Activated T-cell treated with anti-CD3 and anti-CD28 coated beads, Interleukin-2, amount 50 U/mL, for 72 hours (primary cell): ENCODE measurements around the gene HSPA12B. TPM values are rescaled to one million over a fixed set of nuclear protein-coding genes. Genes with fewer than 3 reads are reported as not detected.

Experiments used
- ATAC-seq, 2 donors: fragments of 150-1000 bp; cut with Tn5 transposase; replicated peaks in 1 of 2; 2 replicates each; pipeline ENCODE4 v1.10.0; 2021; ENCODE audit warnings: moderate library complexity in 2 of 2, mild to moderate bottlenecking in 1 of 2
- DNase-seq, 2 donors: peaks; one replicate each; pipeline ENCODE4 v3.0.0; 2021 to 2022; ENCODE audit warnings: mixed read lengths in 1 of 2
- H3K27ac Mint-ChIP-seq: one replicate; pipeline ENCODE4 v1.8.0; 2022; ENCODE audit warnings: mild to moderate bottlenecking, moderate library complexity, mixed read lengths
- H3K27me3 Mint-ChIP-seq: one replicate; pipeline ENCODE4 v1.8.0; 2022; ENCODE audit warnings: low read depth, mixed read lengths
- H3K36me3 Mint-ChIP-seq, 2 donors: one replicate each; pipeline ENCODE4 v1.8.0; 2022; ENCODE audit warnings: mixed read lengths in 2 of 2, mild to moderate bottlenecking in 1 of 2; ENCODE audit not compliant: insufficient read depth in 2 of 2
- H3K4me1 Mint-ChIP-seq: one replicate; pipeline ENCODE4 v1.8.0; 2022; ENCODE audit warnings: low read depth, mixed read lengths
- H3K4me3 Mint-ChIP-seq, 2 donors: one replicate each; pipeline ENCODE4 v1.8.0; 2022; ENCODE audit warnings: mild to moderate bottlenecking in 2 of 2, mixed read lengths in 2 of 2, moderate library complexity in 2 of 2
- H3K9me3 Mint-ChIP-seq, 2 donors: one replicate each; pipeline ENCODE4 v1.8.0; 2022; ENCODE audit warnings: mixed read lengths in 2 of 2
- total RNA-seq, 2 donors: library from RNA; stranded (reverse); gene quantifications; one replicate each; pipeline ENCODE4 v1.2.3, GENCODE V29; 2022

Gene HSPA12B
- total RNA-seq, 2 donors from 2014 or later = not detected

DNA sequence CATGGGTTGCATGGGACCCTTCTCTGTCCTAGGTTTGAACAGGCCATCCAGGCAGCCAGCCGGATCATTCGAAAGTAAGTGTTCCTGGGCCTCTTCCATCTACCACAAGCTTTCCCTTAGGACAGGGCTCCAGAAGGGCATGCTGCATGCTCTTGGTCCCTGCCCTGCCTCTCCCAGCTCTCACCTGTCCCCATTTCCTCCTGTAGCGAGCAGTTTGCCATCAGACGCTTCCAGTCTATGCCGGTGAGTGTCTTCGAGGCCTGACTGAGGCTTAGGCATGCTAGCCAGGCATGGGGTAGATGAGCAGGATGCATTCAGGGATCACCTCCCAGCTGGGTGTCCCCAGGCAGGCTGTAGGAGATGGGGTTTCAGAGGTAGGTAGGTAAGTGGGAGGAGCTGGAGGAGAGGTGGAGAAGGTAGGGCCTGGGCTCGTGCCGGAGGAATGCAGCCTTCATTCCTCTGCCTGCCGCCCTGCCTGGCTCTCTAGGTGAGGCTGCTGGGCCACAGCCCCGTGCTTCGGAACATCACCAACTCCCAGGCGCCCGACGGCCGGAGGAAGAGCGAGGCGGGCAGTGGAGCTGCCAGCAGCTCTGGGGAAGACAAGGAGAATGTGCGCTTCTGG lies 67.9 kb downstream of the HSPA12B start:
- Mint-ChIP-seq H3K27ac (peak overlapping the region; percentile 9), H3K4me1 (peaks cover 65% of the 10 kb centered on the region), H3K36me3 (peaks cover 11 to 37% of the 10 kb centered on the region in 2 donors), H3K9me3 (no peaks in the 10 kb centered on the region), H3K4me3 (peak overlapping the region; percentile 12 to 33), H3K27me3 (no peaks in the 10 kb centered on the region)
- DNase-seq (no peak), ATAC-seq (no peak)

DNA sequence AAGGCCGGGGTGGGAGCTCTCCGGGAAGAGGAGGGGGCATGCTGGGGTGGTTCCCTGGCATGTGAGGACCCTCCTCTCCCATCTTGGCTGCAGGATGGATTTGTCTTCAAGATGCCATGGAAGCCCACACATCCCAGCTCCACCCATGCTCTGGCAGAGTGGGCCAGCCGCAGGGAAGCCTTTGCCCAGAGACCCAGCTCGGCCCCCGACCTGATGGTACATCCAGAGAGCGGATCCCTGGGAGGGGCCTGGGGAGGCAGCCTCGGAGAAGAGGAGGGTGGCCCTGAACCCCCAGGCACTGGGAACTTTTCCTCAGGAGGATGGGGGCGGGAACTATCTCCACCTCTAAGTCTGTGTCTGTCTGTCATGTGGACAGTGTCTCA lies 68.4 kb downstream of the HSPA12B start:
- ATAC-seq = no peak
- H3K36me3 Mint-ChIP-seq = peaks cover 11 to 40% of the 10 kb centered on the region in 2 donors
- H3K4me3 Mint-ChIP-seq = no peak overlapping the region
- no peaks in the 10 kb centered on the region for H3K9me3 Mint-ChIP-seq
- DNase-seq = no peak
- peak overlapping the region; percentile 17 for H3K27ac Mint-ChIP-seq
- no peaks in the 10 kb centered on the region for H3K27me3 Mint-ChIP-seq
- H3K4me1 Mint-ChIP-seq = peaks cover 62% of the 10 kb centered on the region

DNA sequence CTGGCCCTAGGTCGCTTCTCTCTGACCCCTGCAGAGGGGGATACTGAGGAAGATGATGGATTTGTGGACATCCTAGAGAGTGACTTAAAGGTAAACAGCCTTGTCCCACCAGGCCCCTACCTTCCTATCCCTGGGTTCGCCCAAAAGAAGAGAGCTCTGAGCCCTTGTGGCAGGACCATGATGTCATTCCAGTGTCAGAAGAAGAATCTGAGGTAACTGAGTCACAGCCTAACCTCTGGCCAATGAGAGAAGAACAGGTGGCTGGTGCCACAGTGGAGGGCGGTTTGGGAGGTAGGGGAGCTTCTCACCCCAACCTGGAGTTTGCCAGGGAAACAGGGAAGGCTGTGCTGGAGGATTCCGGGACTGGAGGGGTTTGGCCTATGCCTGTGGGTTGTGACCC lies 68.8 kb downstream of the HSPA12B start:
- Mint-ChIP-seq H3K9me3 (no peaks in the 10 kb centered on the region), H3K27ac (peak overlapping the region; percentile 51), H3K36me3 (peaks cover 11 to 40% of the 10 kb centered on the region in 2 donors), H3K4me3 (no peak overlapping the region), H3K4me1 (peaks cover 62% of the 10 kb centered on the region), H3K27me3 (no peaks in the 10 kb centered on the region)
- DNase-seq = no peak
- peak; percentile 9 to 38 for ATAC-seq

DNA sequence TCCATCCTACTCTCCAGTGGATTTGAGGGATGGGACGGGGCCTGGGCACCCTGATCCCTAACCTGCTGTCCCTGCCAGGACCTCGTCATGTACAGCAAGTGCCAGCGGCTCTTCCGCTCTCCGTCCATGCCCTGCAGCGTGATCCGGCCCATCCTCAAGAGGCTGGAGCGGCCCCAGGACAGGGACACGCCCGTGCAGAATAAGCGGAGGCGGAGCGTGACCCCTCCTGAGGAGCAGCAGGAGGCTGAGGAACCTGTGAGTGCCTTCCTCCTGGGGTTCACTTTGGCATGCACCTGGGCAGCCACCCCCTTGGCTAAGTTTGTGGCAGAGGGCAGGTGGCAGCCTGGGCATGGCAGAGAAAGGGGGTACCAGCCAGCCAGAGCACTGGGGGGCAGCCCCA lies 69.4 kb downstream of the HSPA12B start:
- no peak for ATAC-seq
- peaks cover 63% of the 10 kb centered on the region for H3K4me1 Mint-ChIP-seq
- no peaks in the 10 kb centered on the region for H3K27me3 Mint-ChIP-seq
- no peak overlapping the region for H3K27ac Mint-ChIP-seq
- peaks cover 11 to 40% of the 10 kb centered on the region in 2 donors for H3K36me3 Mint-ChIP-seq
- H3K4me3 Mint-ChIP-seq = no peak overlapping the region
- no peaks in the 10 kb centered on the region for H3K9me3 Mint-ChIP-seq
- DNase-seq = no peak

Other genes with a start within 250 kb of the HSPA12B start
- not detected for gene GFRA4, start 69.3 kb upstream of the HSPA12B start, total RNA-seq
- not detected for gene ADAM33, start 50.7 kb upstream of the HSPA12B start, total RNA-seq
- gene SIGLEC1, start 20.1 kb upstream of the HSPA12B start, total RNA-seq = under 1 TPM in 1 of 2 donors, not detected in 1; 0.02 TPM
- 10 to 100 TPM; 26.3 to 35.8 TPM for gene ADISSP, start 35.1 kb downstream of the HSPA12B start, total RNA-seq
- gene SPEF1, start 48.8 kb downstream of the HSPA12B start, total RNA-seq = under 1 TPM; 0.48 to 0.49 TPM
- gene CENPB, start 54.1 kb downstream of the HSPA12B start, total RNA-seq = 10 to 100 TPM; 30.4 to 31.5 TPM
- gene CDC25B, start 63.6 kb downstream of the HSPA12B start, total RNA-seq = 100 to 1,000 TPM; 121 to 128 TPM
- 10 to 100 TPM; 10.3 to 13.7 TPM for gene AP5S1, start 87.9 kb downstream of the HSPA12B start, total RNA-seq
- 10 to 100 TPM; 27.9 to 29.8 TPM for gene MAVS, start 114.1 kb downstream of the HSPA12B start, total RNA-seq
- 10 to 100 TPM; 60.6 to 67.4 TPM for gene PANK2, start 156.7 kb downstream of the HSPA12B start, total RNA-seq